Tibial nerve (tissue), 4 donors: ENCODE data around the gene TTC38. TPM values are rescaled to one million over a fixed set of nuclear protein-coding genes. Genes with fewer than 3 reads are reported as not detected.

ENCODE experiments used
- DNase-seq, 2 donors: peaks; one replicate each; pipeline ENCODE4 v3.0.0-alpha.2; 2019; ENCODE audit warnings: low spot score in 2 of 2
- H3K27ac ChIP-seq, 4 donors: fragments of 200-600 bp; sonication (generic) in 3 of 4; one replicate each; pipeline ENCODE4 v1.5.1; 2017 to 2019; ENCODE audit warnings: mild to moderate bottlenecking in 1 of 4
- H3K27me3 ChIP-seq, 2 donors: fragments of 200-600 bp; sonication (generic) in 1 of 2; one replicate each; pipeline versions ENCODE4 v1.5.1 to v1.6.0; 2017 to 2019
- H3K36me3 ChIP-seq, 3 donors: fragments of 200-600 bp; sonication (generic); one replicate each; pipeline ENCODE4 v1.5.1; 2018 to 2019
- H3K4me1 ChIP-seq, 4 donors: fragments of 200-600 bp; sonication (generic) in 3 of 4; one replicate each; pipeline ENCODE4 v1.5.1; 2017 to 2019
- H3K4me3 ChIP-seq, 4 donors: fragments of 200-600 bp; sonication (generic) in 3 of 4; one replicate each; pipeline ENCODE4 v1.5.1; 2017 to 2019; ENCODE audit warnings: mild to moderate bottlenecking in 1 of 4, moderate library complexity in 1 of 4
- H3K9me3 ChIP-seq, 4 donors: fragments of 200-600 bp; sonication (generic) in 3 of 4; one replicate each; pipeline ENCODE4 v1.5.1; 2017 to 2019
- CTCF ChIP-seq, 5 experiments: fragments of 200-600 bp in 3 of 5; fragments of 450-650 bp in 2 of 5; sonication (generic) in 3 of 5; IDR thresholded peaks; one replicate each; pipeline ENCODE4 v1.5.1; 2016 to 2019; ENCODE audit warnings: antibody characterized with exemption in 5 of 5, mild to moderate bottlenecking in 3 of 5, moderate library complexity in 2 of 5
- EP300 ChIP-seq, 2 donors: sonication (generic); formaldehyde crosslinking; IDR thresholded peaks; one replicate each; pipeline ENCODE4 v1.6.1; 2017; ENCODE audit warnings: antibody characterized with exemption in 2 of 2, mild to moderate bottlenecking in 1 of 2
- POLR2A ChIP-seq, 2 donors: fragments of 450-650 bp; IDR thresholded peaks; one replicate each; pipeline ENCODE4 v1.6.1; 2017; ENCODE audit warnings: antibody characterized with exemption in 2 of 2, mild to moderate bottlenecking in 2 of 2, moderate library complexity in 2 of 2
- WGBS, 2 donors: methylation state at CpG; one replicate each; pipeline ENCODE4 v1.1.5; 2018; 5-methylcytosine and 5-hydroxymethylcytosine counted together
- total RNA-seq, 4 donors: library from RNA; depleted of rRNA; stranded (reverse); fragments of >200 nt; gene quantifications; one replicate each; pipeline ENCODE4 v1.1.0, GENCODE V29; 2016

Gene TTC38
- total RNA-seq, 4 donors from 2014 or later, result 63.2 to 85.2 (median 74.2) TPM

- H3K9me3 ChIP-seq, result no peaks in the 10 kb centered on the region
- H3K27me3 ChIP-seq, result no peaks in the 10 kb centered on the region
- H3K36me3 ChIP-seq, result peaks cover 0 to 49% (median 0%) of the 10 kb centered on the region in 3 donors
- peaks cover 0 to 43% (median 13%) of the 10 kb centered on the region in 4 donors for H3K4me1 ChIP-seq
- H3K27ac ChIP-seq, result peak overlapping the region in 1 of 4 donors; percentile 65
- DNase-seq, result no peak
- TF ChIP-seq POLR2A (IDR thresholded peaks at IDR 0.05), result no peak
- TF ChIP-seq CTCF (IDR thresholded peaks at IDR 0.05), result no peak
- TF ChIP-seq EP300 (IDR thresholded peaks at IDR 0.05), result no peak
- H3K4me3 ChIP-seq, result no peak overlapping the region
- WGBS, 2 donors, result 82 to 84% methylated on average over 9 of the region's 9 CpGs
These were observed 23.0 kb upstream of the TTC38 start for GRCh38 chr22:46244771-46245170.

GRCh38 chr22:46245511-46245910 lies 22.3 kb upstream of the TTC38 start:
- Histone ChIP-seq H3K27ac (peak overlapping the region in 2 of 4 donors; percentile 3 to 65), H3K9me3 (no peaks in the 10 kb centered on the region), H3K4me3 (no peak overlapping the region), H3K27me3 (no peaks in the 10 kb centered on the region), H3K4me1 (peaks cover 0 to 42% (median 10%) of the 10 kb centered on the region in 4 donors), H3K36me3 (peaks cover 0 to 42% (median 0%) of the 10 kb centered on the region in 3 donors)
- WGBS, 2 donors, result 49 to 71% methylated on average over 4 to 16 of the region's 16 CpGs
- TF ChIP-seq EP300 (IDR thresholded peaks at IDR 0.05) (no peak), CTCF (IDR thresholded peaks at IDR 0.05) (no peak), POLR2A (IDR thresholded peaks at IDR 0.05) (no peak)
- DNase-seq, result no peak

GRCh38 chr22:46246178-46246577 lies 21.6 kb upstream of the TTC38 start:
- H3K4me3 ChIP-seq, result no peak overlapping the region
- H3K36me3 ChIP-seq, result peaks cover 0 to 35% (median 0%) of the 10 kb centered on the region in 3 donors
- WGBS, 2 donors, result 92% methylated on average over 10 of the region's 10 CpGs
- H3K27me3 ChIP-seq, result no peaks in the 10 kb centered on the region
- H3K9me3 ChIP-seq, result no peaks in the 10 kb centered on the region
- no peak for TF ChIP-seq EP300 (IDR thresholded peaks at IDR 0.05)
- no peak for TF ChIP-seq CTCF (IDR thresholded peaks at IDR 0.05)
- no peak for TF ChIP-seq POLR2A (IDR thresholded peaks at IDR 0.05)
- DNase-seq, result no peak
- peaks cover 0 to 43% (median 15%) of the 10 kb centered on the region in 4 donors for H3K4me1 ChIP-seq
- peak overlapping the region in 2 of 4 donors; percentile 1 to 3 for H3K27ac ChIP-seq

GRCh38 chr22:46247443-46247975 lies 20.3 kb upstream of the TTC38 start:
- no peak for DNase-seq
- no peak overlapping the region for H3K27ac ChIP-seq
- peaks cover 0 to 52% (median 22%) of the 10 kb centered on the region in 4 donors for H3K4me1 ChIP-seq
- no peak for TF ChIP-seq EP300 (IDR thresholded peaks at IDR 0.05)
- TF ChIP-seq CTCF (IDR thresholded peaks at IDR 0.05), result no peak
- TF ChIP-seq POLR2A (IDR thresholded peaks at IDR 0.05), result no peak
- no peaks in the 10 kb centered on the region for H3K27me3 ChIP-seq
- no peak overlapping the region for H3K4me3 ChIP-seq
- WGBS, 2 donors, result 63 to 67% methylated on average over 1 to 2 of the region's 2 CpGs
- peaks cover 0 to 27% (median 0%) of the 10 kb centered on the region in 3 donors for H3K36me3 ChIP-seq
- H3K9me3 ChIP-seq, result no peaks in the 10 kb centered on the region

GRCh38 chr22:46250035-46250782 lies 17.6 kb upstream of the TTC38 start, which contains the start of gene CDPF1:
Gene CDPF1, minus strand, starts transcription at chr22:46250293. Its CDS starts 2,009 bp downstream, at chr22:46248284.
- WGBS, 2 donors, result 0% methylated on average over 10 to 89 of the region's 89 CpGs
- Histone ChIP-seq H3K9me3 (no peaks in the 10 kb centered on the region), H3K4me3 (peak within 1 kb of the TSS; percentile 73 to 95 (median 90)), H3K4me1 (peaks cover 0 to 46% (median 22%) of the 10 kb centered on the region in 4 donors), H3K36me3 (peaks cover 0 to 3% (median 0%) of the 10 kb centered on the region in 3 donors), H3K27ac (peak within 1 kb of the TSS; percentile 66 to 94 (median 90)), H3K27me3 (no peaks in the 10 kb centered on the region)
- TF ChIP-seq POLR2A (IDR thresholded peaks at IDR 0.05), result peak; percentile 88
- peak in 1 of 2 donors; percentile 82 for TF ChIP-seq EP300 (IDR thresholded peaks at IDR 0.05)
- TF ChIP-seq CTCF (IDR thresholded peaks at IDR 0.05), result peak in 1 of 5 experiments; percentile 29
- DNase-seq, result peak; percentile 79 to 80
